Bronchial epithelial cell (primary cell): ENCODE results near the gene CRYL1. TPM values are rescaled to one million over a fixed set of nuclear protein-coding genes. Genes with fewer than 3 reads are reported as not detected.

Source experiments
- DNase-seq: peaks from one replicate; pipeline ENCODE4 v3.0.0-alpha.2; 2010; ENCODE audit warnings: low read depth
- FAIRE-seq: peaks from 2 replicates; lab custom pipeline; 2011; peaks lifted over from hg19 to GRCh38; lab: Jason Lieb, UNC
- H3K27me3 ChIP-seq: 2 replicates; pipeline ENCODE4 v1.5.1; 2011; ENCODE audit warnings: low read length; ENCODE audit not compliant: control insufficient read depth, insufficient read depth
- H3K36me3 ChIP-seq: 2 replicates; pipeline ENCODE4 v1.5.1; 2011; ENCODE audit warnings: low read length; ENCODE audit not compliant: control insufficient read depth, insufficient read depth
- H3K4me3 ChIP-seq: 2 replicates; pipeline ENCODE4 v1.5.1; 2011; ENCODE audit warnings: mild to moderate bottlenecking, low read depth, low read length, control low read depth
- total RNA-seq: library from RNA; depleted of rRNA; stranded (reverse); fragments of >200 nt; gene quantifications from 2 replicates; pipeline ENCODE4 v1.2.1, GENCODE V29; 2014
- TF ChIP-seq, protein P1 (sequence below): IDR thresholded peaks from 2 replicates; pipeline ENCODE4 v1.5.1; 2011; ENCODE audit warnings: mild to moderate bottlenecking, moderate library complexity, low read length, control low read depth, inconsistent platforms; ENCODE audit not compliant: insufficient read depth, severe bottlenecking

CRYL1 gene
- total RNA-seq, 1 donor from 2014 or later, result 17.9 TPM

DNA sequence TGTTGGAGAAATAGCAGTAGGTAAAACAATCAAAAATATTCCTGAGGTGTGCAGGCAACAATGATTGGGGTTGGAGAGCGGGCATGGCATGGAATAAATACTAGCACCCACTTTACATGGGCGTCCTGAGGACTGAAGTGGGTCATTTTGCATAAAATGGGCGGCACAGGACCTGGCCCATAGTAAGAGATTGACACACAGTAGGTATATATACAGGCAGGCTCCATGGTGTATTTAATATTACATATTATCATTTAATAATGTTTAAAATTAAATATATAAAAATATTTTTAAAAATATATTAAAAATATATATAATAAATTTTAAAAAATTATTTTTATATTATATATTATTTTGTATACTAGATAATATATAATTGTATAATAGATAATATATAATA lies 48.3 kb downstream of the CRYL1 start:
- no peaks in the 10 kb centered on the region for H3K36me3 ChIP-seq
- no peak for DNase-seq
- no peaks in the 10 kb centered on the region for H3K27me3 ChIP-seq
- no peak for FAIRE-seq
- H3K4me3 ChIP-seq, result no peak overlapping the region
- TF ChIP-seq, protein P1, sequence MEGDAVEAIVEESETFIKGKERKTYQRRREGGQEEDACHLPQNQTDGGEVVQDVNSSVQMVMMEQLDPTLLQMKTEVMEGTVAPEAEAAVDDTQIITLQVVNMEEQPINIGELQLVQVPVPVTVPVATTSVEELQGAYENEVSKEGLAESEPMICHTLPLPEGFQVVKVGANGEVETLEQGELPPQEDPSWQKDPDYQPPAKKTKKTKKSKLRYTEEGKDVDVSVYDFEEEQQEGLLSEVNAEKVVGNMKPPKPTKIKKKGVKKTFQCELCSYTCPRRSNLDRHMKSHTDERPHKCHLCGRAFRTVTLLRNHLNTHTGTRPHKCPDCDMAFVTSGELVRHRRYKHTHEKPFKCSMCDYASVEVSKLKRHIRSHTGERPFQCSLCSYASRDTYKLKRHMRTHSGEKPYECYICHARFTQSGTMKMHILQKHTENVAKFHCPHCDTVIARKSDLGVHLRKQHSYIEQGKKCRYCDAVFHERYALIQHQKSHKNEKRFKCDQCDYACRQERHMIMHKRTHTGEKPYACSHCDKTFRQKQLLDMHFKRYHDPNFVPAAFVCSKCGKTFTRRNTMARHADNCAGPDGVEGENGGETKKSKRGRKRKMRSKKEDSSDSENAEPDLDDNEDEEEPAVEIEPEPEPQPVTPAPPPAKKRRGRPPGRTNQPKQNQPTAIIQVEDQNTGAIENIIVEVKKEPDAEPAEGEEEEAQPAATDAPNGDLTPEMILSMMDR, result no peak

DNA sequence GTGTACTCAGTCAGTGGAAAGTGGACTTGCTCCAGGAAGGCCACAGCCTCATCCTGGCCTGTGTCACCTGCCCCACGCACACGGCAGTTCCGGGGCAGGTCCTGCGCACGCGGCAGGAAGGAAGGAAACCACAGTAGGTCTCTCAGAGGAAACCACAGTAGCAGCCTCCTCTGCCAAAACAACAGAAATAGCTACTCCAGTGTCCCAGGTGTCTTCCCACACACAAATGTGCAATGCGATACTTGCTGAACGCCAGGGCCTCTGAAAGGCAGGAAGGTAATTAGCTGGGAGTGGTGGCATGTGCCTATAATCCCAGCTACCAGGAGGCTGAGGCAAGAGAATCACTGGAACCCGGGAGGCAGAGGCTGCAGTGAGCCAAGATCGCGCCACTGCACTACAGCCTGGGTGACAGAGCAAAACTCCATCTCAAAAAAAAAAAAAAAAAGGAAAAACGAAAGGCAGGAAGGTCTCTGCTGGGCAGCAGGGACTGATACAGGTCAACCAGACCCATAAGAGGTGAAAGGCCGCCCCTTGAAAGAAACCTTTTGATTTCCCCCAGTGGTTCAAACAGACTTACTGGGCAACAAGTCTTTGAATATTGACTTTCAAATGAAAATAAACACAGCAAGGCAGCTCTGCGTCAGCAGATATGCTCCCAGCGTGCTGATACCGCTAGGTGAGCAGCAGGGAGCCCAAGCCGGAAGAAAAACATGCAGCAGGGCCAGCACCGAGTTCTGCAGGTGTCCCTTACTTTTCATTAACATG lies 49.5 kb downstream of the CRYL1 start:
- TF ChIP-seq, protein P1, result no peak
- H3K36me3 ChIP-seq, result no peaks in the 10 kb centered on the region
- no peak for FAIRE-seq
- no peak overlapping the region for H3K4me3 ChIP-seq
- no peaks in the 10 kb centered on the region for H3K27me3 ChIP-seq
- DNase-seq, result no peak

DNA sequence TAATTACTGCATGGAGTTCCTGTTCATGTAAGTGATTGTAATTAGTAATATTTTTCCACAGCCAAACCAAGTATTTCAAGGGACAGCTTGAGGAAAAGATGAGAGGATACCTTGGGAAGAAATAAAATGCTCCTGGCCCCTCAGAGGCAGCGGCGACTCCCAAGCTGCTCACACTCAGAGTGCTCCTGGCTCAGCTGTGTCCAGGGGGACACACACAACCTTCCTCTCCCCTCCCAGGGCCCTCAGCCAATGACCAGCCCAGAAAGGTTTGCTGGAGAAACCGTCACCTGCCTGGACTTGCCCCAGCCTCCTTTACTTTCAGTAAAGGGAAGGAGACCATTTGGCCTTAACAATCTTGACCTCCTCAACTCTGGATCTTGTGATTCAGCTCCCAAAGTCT lies 51.1 kb downstream of the CRYL1 start:
- no peaks in the 10 kb centered on the region for H3K27me3 ChIP-seq
- H3K36me3 ChIP-seq, result no peaks in the 10 kb centered on the region
- no peak overlapping the region for H3K4me3 ChIP-seq
- FAIRE-seq, result no peak
- TF ChIP-seq, protein P1, result no peak
- DNase-seq, result no peak

DNA sequence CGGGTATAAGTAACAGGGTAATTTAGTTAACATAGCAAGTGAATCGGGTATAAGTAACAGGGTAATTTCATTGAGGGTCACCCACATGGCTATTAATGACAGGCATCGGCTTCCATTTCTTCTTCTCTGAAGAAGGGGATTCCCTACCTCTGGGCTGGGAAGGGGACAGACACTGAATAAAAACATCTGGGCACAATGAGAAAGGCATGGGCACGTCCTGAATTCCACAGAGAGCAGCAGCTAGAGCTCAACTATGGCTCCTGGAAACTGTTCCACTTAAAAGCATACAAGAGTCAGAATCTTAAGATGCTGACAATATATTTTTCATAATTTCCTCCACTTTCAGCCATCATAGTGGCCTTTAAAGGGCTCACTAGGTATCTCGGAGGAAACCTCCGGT lies 51.8 kb downstream of the CRYL1 start:
- FAIRE-seq (no peak), DNase-seq (no peak)
- Histone ChIP-seq H3K4me3 (no peak overlapping the region), H3K27me3 (no peaks in the 10 kb centered on the region), H3K36me3 (no peaks in the 10 kb centered on the region)
- TF ChIP-seq, protein P1, result no peak

DNA sequence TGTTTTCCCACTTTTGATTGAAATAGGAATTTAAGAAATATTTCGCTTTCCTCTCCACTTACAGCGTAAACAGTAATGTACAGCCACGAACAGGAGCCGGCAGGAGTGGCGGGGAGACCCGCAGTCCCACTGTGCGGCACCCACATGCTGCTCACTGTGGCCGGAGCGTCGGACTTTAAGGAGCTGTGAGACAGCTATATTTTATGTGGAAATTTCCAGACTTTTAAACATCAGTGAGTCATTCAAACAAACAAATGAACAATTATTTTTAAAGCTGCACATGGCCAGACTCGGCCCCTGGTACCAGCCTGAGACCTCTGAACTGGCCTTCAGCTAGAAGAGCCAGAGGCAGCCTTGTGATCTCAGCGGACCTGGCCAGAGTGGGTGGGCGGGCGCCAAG lies 52.5 kb downstream of the CRYL1 start:
- TF ChIP-seq, protein P1, result no peak
- DNase-seq (no peak), FAIRE-seq (no peak)
- no peak overlapping the region for H3K4me3 ChIP-seq
- no peaks in the 10 kb centered on the region for H3K36me3 ChIP-seq
- H3K27me3 ChIP-seq, result no peaks in the 10 kb centered on the region

DNA sequence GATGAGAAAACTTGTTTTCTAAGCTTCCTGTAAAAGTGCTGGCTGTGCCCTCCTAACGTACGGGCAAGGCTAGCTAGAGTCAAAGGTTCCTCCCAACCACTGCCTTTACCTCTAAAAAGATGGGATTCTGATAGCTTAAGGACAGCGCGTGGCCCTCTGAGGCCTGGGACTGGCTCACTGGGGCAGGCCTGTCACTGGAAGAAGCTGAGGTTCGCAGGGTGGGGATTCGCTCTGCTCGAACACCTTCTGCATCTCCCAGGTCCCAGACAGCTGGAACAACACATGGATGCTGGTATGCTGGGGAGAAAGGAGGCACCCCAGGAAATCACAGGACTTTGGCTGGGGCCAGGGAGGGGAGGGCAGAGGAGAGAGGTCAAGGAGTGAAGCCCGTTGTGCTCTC lies 53.1 kb downstream of the CRYL1 start:
- Histone ChIP-seq H3K4me3 (no peak overlapping the region), H3K36me3 (no peaks in the 10 kb centered on the region), H3K27me3 (no peaks in the 10 kb centered on the region)
- DNase-seq (no peak), FAIRE-seq (no peak)
- TF ChIP-seq, protein P1, result no peak
